Measurements from ENCODE around the gene XPA. TPM values are rescaled to one million over a fixed set of nuclear protein-coding genes. Genes with fewer than 3 reads are reported as not detected.
"Not testable (repeated sequence)": the region's sequence is repeated elsewhere in the genome, so short reads cannot be mapped to it uniquely, and the experiment has no call there.

The XPA gene
- total RNA-seq, 1 donor from 2014 or later, result 10.2 TPM

GRCh38 chr9:97703437-97704344 lies 6.6 kb upstream of the XPA start:
- DNase-seq (ENCODE audit: low spot score), result no peak
- peaks cover 15% of the 10 kb centered on the region for H3K4me1 Mint-ChIP-seq (ENCODE audit: low read depth)
- H3K4me3 Mint-ChIP-seq (ENCODE audit: unreplicated experiment), result peak overlapping the region; percentile 51
- TF ChIP-seq CTCF (IDR thresholded peaks at IDR 0.05), result no peak
- H3K36me3 Mint-ChIP-seq (ENCODE audit: low read depth), result no peaks in the 10 kb centered on the region
- H3K9me3 Mint-ChIP-seq (ENCODE audit: low read depth), result no peaks in the 10 kb centered on the region
- peaks cover 19% of the 10 kb centered on the region for H3K27me3 Mint-ChIP-seq (ENCODE audit: low read depth)
- peak overlapping the region; percentile 98 for H3K27ac Mint-ChIP-seq (ENCODE audit: unreplicated experiment)

- not testable (repeated sequence) for H3K4me3 Mint-ChIP-seq (ENCODE audit: unreplicated experiment); DNase-seq (ENCODE audit: low spot score); H3K27ac Mint-ChIP-seq (ENCODE audit: unreplicated experiment); H3K36me3 Mint-ChIP-seq (ENCODE audit: low read depth); H3K9me3 Mint-ChIP-seq (ENCODE audit: low read depth); H3K27me3 Mint-ChIP-seq (ENCODE audit: low read depth)
- peaks cover 38% of the 10 kb centered on the region for H3K4me1 Mint-ChIP-seq (ENCODE audit: low read depth)
Observed at GRCh38 chr9:97699824-97700223, 2.7 kb upstream of the XPA start.

DNA sequence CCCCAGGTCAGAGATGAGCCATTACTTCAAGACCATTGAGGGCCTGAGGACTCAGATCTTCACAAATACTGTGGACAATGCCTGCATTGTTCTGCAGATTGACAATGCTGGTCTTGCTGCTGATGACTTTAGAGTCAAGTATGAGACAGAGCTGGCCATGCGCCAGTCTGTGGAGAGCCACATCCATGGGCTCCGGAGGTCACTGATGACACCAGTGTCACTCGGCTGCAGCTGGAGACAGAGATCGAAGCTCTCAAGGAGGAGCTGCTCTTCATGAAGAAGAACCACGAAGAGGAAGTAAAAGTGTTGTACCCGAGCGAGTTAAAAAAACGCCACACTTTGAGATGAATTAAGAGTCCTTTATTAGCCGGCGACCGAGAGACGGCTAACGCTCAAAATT lies 2.1 kb upstream of the XPA start:
- H3K36me3 Mint-ChIP-seq (ENCODE audit: low read depth); DNase-seq (ENCODE audit: low spot score); H3K4me3 Mint-ChIP-seq (ENCODE audit: unreplicated experiment); H3K27me3 Mint-ChIP-seq (ENCODE audit: low read depth); H3K27ac Mint-ChIP-seq (ENCODE audit: unreplicated experiment); H3K9me3 Mint-ChIP-seq (ENCODE audit: low read depth): not testable (repeated sequence)
- H3K4me1 Mint-ChIP-seq (ENCODE audit: low read depth), result peaks cover 38% of the 10 kb centered on the region

GRCh38 chr9:97698865-97699264 lies 1.7 kb upstream of the XPA start:
- no peak for TF ChIP-seq CTCF (IDR thresholded peaks at IDR 0.05)
- Mint-ChIP-seq H3K4me1 (ENCODE audit: low read depth) (peaks cover 38% of the 10 kb centered on the region), H3K27me3 (ENCODE audit: low read depth) (no peaks in the 10 kb centered on the region), H3K27ac (ENCODE audit: unreplicated experiment) (no peak overlapping the region), H3K36me3 (ENCODE audit: low read depth) (no peaks in the 10 kb centered on the region), H3K9me3 (ENCODE audit: low read depth) (no peaks in the 10 kb centered on the region), H3K4me3 (ENCODE audit: unreplicated experiment) (no peak overlapping the region)
- no peak for DNase-seq (ENCODE audit: low spot score)

- no peak for DNase-seq (ENCODE audit: low spot score)
- peak overlapping the region; percentile 85 for H3K4me3 Mint-ChIP-seq (ENCODE audit: unreplicated experiment)
- no peaks in the 10 kb centered on the region for H3K27me3 Mint-ChIP-seq (ENCODE audit: low read depth)
- peaks cover 2% of the 10 kb centered on the region for H3K36me3 Mint-ChIP-seq (ENCODE audit: low read depth)
- H3K4me1 Mint-ChIP-seq (ENCODE audit: low read depth), result peaks cover 37% of the 10 kb centered on the region
- peak overlapping the region; percentile 85 for H3K27ac Mint-ChIP-seq (ENCODE audit: unreplicated experiment)
- no peaks in the 10 kb centered on the region for H3K9me3 Mint-ChIP-seq (ENCODE audit: low read depth)
- no peak for TF ChIP-seq CTCF (IDR thresholded peaks at IDR 0.05)
Observed at GRCh38 chr9:97697837-97698236, 697 bp upstream of the XPA start.

DNA sequence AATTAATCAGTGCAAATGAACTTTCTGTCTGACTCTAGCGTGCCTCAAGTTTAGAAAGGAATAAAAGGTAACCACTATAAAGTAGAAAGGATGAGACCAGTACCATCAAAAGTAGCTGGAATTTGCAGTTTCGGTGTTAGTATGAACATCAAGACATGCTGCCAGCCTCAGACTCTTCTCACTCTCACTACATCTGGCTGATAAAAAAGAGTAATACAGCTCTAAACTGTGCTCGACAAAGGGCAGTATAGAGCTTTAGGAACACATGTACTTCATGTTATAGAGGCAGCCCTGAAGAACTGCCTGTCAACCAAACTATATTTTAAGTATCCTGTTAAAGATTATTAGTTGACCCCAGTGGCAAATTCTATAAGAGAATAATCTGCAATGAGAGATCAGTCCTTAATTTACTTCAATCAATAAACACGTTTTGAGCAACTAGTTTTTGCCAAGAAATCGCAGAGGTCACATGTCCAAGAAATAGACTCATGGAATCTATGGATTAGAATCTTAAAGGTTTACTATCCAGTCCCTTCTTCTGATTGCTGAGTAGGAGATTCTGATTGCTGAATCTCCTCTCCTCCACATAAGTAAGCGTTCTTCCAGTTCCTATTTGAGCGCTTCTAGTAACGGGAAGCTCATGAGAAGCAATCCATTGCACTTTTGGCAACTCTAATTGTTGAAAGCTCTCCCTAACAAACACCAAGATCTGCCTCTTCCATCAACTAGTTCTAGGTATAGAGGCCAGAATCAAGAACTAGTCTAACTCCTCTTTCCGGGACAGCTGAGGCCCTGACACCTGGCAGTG lies 941 bp downstream of the XPA start:
- no peak for TF ChIP-seq CTCF (IDR thresholded peaks at IDR 0.05)
- Mint-ChIP-seq H3K27ac (ENCODE audit: unreplicated experiment) (peak overlapping the region; percentile 88), H3K36me3 (ENCODE audit: low read depth) (peaks cover 4% of the 10 kb centered on the region), H3K4me1 (ENCODE audit: low read depth) (peaks cover 37% of the 10 kb centered on the region), H3K4me3 (ENCODE audit: unreplicated experiment) (peak overlapping the region; percentile 85), H3K9me3 (ENCODE audit: low read depth) (no peaks in the 10 kb centered on the region), H3K27me3 (ENCODE audit: low read depth) (no peaks in the 10 kb centered on the region)
- DNase-seq (ENCODE audit: low spot score), result no peak

Data from chondrocyte (in vitro differentiated cells).